ENCODE results near the gene CHI3L2. TPM values are rescaled to one million over a fixed set of nuclear protein-coding genes. Genes with fewer than 3 reads are reported as not detected.

The CHI3L2 gene
- total and polyA plus RNA-seq, 2 of the 13 experiments (the other 11 are each of a cell fraction or from before 2014, with no cell fraction given), result 0.46 to 1.7 TPM

DNA sequence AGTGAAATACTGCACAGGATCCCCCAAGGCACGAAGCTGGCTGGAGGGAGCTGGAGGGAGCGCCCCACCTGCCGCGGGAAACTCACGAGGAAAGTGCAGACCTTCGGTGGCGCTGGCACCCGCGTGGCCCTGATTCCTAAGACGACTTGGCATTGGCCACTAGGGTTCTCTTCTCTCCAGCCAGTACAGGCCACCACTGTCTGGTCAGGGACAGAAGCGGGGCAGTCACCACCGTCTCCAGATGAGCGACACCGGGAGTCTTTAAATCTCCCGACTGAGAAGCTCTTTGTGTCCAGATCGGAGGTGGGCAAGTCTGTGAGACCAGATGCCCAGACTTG, 43.9 kb downstream of the CHI3L2 start:
- ATAC-seq (no peak), DNase-seq (ENCODE audit: low spot score) (no peak), FAIRE-seq (no peak)
- ChIA-PET POLR2A (no interaction called here), CTCF (ENCODE audit: low intra/inter-chr PET ratio, low total read pairs) (no interaction called here)
- Histone ChIP-seq H3K4me3 (replicated peaks in 1 of 3; ENCODE audit: insufficient read depth in 1 of 3, low read depth in 2 of 3, low read length in 3 of 3) (no peak overlapping the region), H3K9me3 (ENCODE audit: low read length) (no peaks in the 10 kb centered on the region), H4K20me1 (ENCODE audit: insufficient read depth, low read length) (no peaks in the 10 kb centered on the region), H3K27me3 (ENCODE audit: control insufficient read depth in 1 of 2, insufficient read depth in 2 of 2, low read length in 2 of 2) (peaks cover 0 to 3% of the 10 kb centered on the region in 2 experiments; a peak in 3 of 5 replicates), H2AFZ (ENCODE audit: low read length) (no peak overlapping the region), H3K79me2 (ENCODE audit: insufficient read depth, low read length) (no peaks in the 10 kb centered on the region), H3K4me1 (ENCODE audit: insufficient read depth, low read length) (peaks cover 8% of the 10 kb centered on the region), H3K4me2 (ENCODE audit: low read depth, low read length) (no peak overlapping the region), H3K27ac (ENCODE audit: extremely low read length, insufficient read depth, low read length) (no peak overlapping the region), H3K36me3 (replicated peaks in 1 of 2; ENCODE audit: control insufficient read depth in 1 of 2, insufficient read depth in 2 of 2, low read length in 2 of 2) (no peaks in the 10 kb centered on the region), H3K9ac (ENCODE audit: insufficient read depth, low read depth, low read length) (no peak overlapping the region)
- BruUV-seq (replicated peaks), result no TSS peak
- 81% methylated on average over 12 of the region's 16 CpGs for WGBS (ENCODE audit: low lambda C conversion rate)
- TF ChIP-seq REL (CRISPR knock-in tag; conservative IDR thresholded peaks at IDR 0.05) (no peak), CCAR2 (optimal IDR thresholded peaks at IDR 0.05; ENCODE audit: low read depth, low read length) (no peak), ZMYM4 (CRISPR knock-in tag; IDR thresholded peaks at IDR 0.05) (no peak), ZNF101 (CRISPR knock-in tag; IDR thresholded peaks at IDR 0.05; ENCODE audit: borderline replicate concordance, low read depth) (no peak), ZNF747 (CRISPR knock-in tag; IDR thresholded peaks at IDR 0.05; ENCODE audit: borderline replicate concordance) (no peak), GABPA (IDR thresholded peaks at IDR 0.05; ENCODE audit: low read depth, low read length) (no peak), GABPA (CRISPR knock-in tag; IDR thresholded peaks at IDR 0.05; ENCODE audit: low read depth) (no peak)
- TF ChIP-seq, protein P1, sequence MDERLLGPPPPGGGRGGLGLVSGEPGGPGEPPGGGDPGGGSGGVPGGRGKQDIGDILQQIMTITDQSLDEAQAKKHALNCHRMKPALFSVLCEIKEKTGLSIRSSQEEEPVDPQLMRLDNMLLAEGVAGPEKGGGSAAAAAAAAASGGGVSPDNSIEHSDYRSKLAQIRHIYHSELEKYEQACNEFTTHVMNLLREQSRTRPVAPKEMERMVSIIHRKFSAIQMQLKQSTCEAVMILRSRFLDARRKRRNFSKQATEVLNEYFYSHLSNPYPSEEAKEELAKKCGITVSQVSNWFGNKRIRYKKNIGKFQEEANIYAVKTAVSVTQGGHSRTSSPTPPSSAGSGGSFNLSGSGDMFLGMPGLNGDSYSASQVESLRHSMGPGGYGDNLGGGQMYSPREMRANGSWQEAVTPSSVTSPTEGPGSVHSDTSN (CRISPR knock-in tag; IDR thresholded peaks at IDR 0.05), result no peak
- TF ChIP-seq, protein P2, sequence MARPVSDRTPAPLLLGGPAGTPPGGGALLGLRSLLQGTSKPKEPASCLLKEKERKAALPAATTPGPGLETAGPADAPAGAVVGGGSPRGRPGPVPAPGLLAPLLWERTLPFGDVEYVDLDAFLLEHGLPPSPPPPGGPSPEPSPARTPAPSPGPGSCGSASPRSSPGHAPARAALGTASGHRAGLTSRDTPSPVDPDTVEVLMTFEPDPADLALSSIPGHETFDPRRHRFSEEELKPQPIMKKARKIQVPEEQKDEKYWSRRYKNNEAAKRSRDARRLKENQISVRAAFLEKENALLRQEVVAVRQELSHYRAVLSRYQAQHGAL (CRISPR knock-in tag; IDR thresholded peaks at IDR 0.05; ENCODE audit: not compliant biosample characterization), result no peak
- in situ Hi-C loops (cut with HindIII; ENCODE audit: extremely low pct_ligation_motif_present, low pct_unique_long_range_greater_than_20kb) (no loop called here), intact Hi-C loops (cut with micrococcal nuclease; ENCODE audit: unreplicated experiment) (no loop called here)

All from HepG2 (cell line).